HepG2 (cell line): ENCODE results near the gene PACS1. TPM values are rescaled to one million over a fixed set of nuclear protein-coding genes. Genes with fewer than 3 reads are reported as not detected.

Experiments
- ATAC-seq: fragments of 200-7000 bp; cut with Tn5 transposase; 3 replicates; pipeline ENCODE4 v1.9.1; 2020; ENCODE audit warnings: mild to moderate bottlenecking, moderate library complexity
- BruUV-seq: library from RNA; stranded (reverse); fragments of 400-500 nt; replicated peaks from 2 replicates; lab custom pipeline; 2021; lab: Mats Ljungman, UMichigan
- CTCF ChIA-PET: fragments of 300-600 bp; formaldehyde crosslinking; extraction: SDS; loops from one replicate; lab custom pipeline; 2021; ENCODE audit warnings: low total read pairs, inconsistent platforms, low intra/inter-chr PET ratio; lab: Yijun Ruan, JAX
- POLR2A ChIA-PET: fragments of 350-600 bp; sonication (Branson Sonifier 250); formaldehyde crosslinking; loops from one replicate; lab custom pipeline; 2020; ENCODE audit warnings: antibody characterized with exemption, inconsistent platforms; lab: Yijun Ruan, JAX
- DNase-seq: peaks from one replicate; pipeline ENCODE4 v3.0.0-alpha.2; 2015; ENCODE audit warnings: low spot score
- FAIRE-seq: peaks from 3 replicates; lab custom pipeline; 2011; peaks lifted over from hg19 to GRCh38; lab: Jason Lieb, UNC
- H2AFZ ChIP-seq: one replicate; pipeline ENCODE4 v1.6.1; 2011; ENCODE audit warnings: low read length, inconsistent platforms
- H3K27ac ChIP-seq: fragments of 300-600 bp; 3 replicates; pipeline ENCODE4 v1.8.0; 2011; ENCODE audit warnings: mixed run types, mild to moderate bottlenecking, mixed read lengths, low read length, inconsistent platforms; ENCODE audit not compliant: insufficient read depth; ENCODE audit errors: extremely low read length
- H3K27me3 ChIP-seq, 2 experiments: fragments of 200-600 bp in 1 of 2; 2 replicates in 1 of 2; 3 replicates in 1 of 2; pipeline versions ENCODE4 v1.6.0 to v1.8.0; 2011; ENCODE audit warnings: low read length in 2 of 2, mild to moderate bottlenecking in 2 of 2, moderate library complexity in 2 of 2, inconsistent platforms in 1 of 2; ENCODE audit not compliant: insufficient read depth in 2 of 2, control insufficient read depth in 1 of 2
- H3K36me3 ChIP-seq, 2 experiments: fragments of 200-600 bp in 1 of 2; replicated peaks in 1 of 2; 2 replicates in 1 of 2; 3 replicates in 1 of 2; pipeline versions ENCODE4 v1.5.1 to v1.8.0; 2011; ENCODE audit warnings: low read length in 2 of 2, inconsistent platforms in 1 of 2; ENCODE audit not compliant: insufficient read depth in 2 of 2, control insufficient read depth in 1 of 2
- H3K4me1 ChIP-seq: 2 replicates; pipeline ENCODE4 v1.5.1; 2012; ENCODE audit warnings: low read length, inconsistent platforms; ENCODE audit not compliant: insufficient read depth
- H3K4me2 ChIP-seq: 2 replicates; pipeline ENCODE4 v1.6.0; 2011; ENCODE audit warnings: low read depth, low read length, inconsistent platforms
- H3K4me3 ChIP-seq, 3 experiments: fragments of 200-600 bp in 1 of 3; sonication (generic), shearing (Covaris generic) in 1 of 3; replicated peaks in 1 of 3; 2 replicates each; pipeline ENCODE4 v1.5.1; 2011 to 2016; ENCODE audit warnings: low read length in 3 of 3, inconsistent platforms in 2 of 3, low read depth in 2 of 3, mild to moderate bottlenecking in 2 of 3, control low read depth in 1 of 3, mixed read lengths in 1 of 3; ENCODE audit not compliant: insufficient read depth in 1 of 3
- H3K79me2 ChIP-seq: one replicate; pipeline ENCODE4 v1.6.1; 2011; ENCODE audit warnings: low read length, inconsistent platforms; ENCODE audit not compliant: insufficient read depth
- H3K9ac ChIP-seq: 2 replicates; pipeline ENCODE4 v1.6.0; 2011; ENCODE audit warnings: mild to moderate bottlenecking, low read depth, low read length, inconsistent platforms; ENCODE audit not compliant: insufficient read depth
- H3K9me3 ChIP-seq: 2 replicates; pipeline ENCODE4 v1.5.1; 2012; ENCODE audit warnings: mild to moderate bottlenecking, low read length
- H4K20me1 ChIP-seq: 2 replicates; pipeline ENCODE4 v1.6.0; 2011; ENCODE audit warnings: inconsistent platforms, mild to moderate bottlenecking, low read length, moderate library complexity; ENCODE audit not compliant: insufficient read depth
- ATF7-NPFF ChIP-seq: sonication (generic); formaldehyde crosslinking; IDR thresholded peaks from 2 replicates; pipeline ENCODE4 v1.8.1; 2023; ENCODE audit warnings: mild to moderate bottlenecking, low read depth, missing genetic modification reagents, moderate library complexity
- CCDC6 ChIP-seq: sonication (generic); formaldehyde crosslinking; IDR thresholded peaks from 2 replicates; pipeline ENCODE4 v1.8.1; 2022; ENCODE audit warnings: mild to moderate bottlenecking, missing genetic modification reagents, moderate library complexity
- CREB1 ChIP-seq, 2 experiments: fragments of 450-650 bp in 1 of 2; IDR thresholded peaks; 2 replicates each; pipeline ENCODE4 v1.6.1; 2016 to 2017; ENCODE audit warnings: control low read depth in 1 of 2, mild to moderate bottlenecking in 1 of 2, missing compliant biosample characterization in 1 of 2, missing genetic modification characterization in 1 of 2
- HDAC1 ChIP-seq: sonication (generic); formaldehyde crosslinking; IDR thresholded peaks from 2 replicates; pipeline ENCODE4 v1.5.1; 2020; ENCODE audit warnings: mild to moderate bottlenecking, missing genetic modification reagents
- IRF2 ChIP-seq: IDR thresholded peaks from 2 replicates; pipeline ENCODE4 v1.6.1; 2018; ENCODE audit warnings: missing genetic modification reagents, missing compliant biosample characterization
- NR2C2 ChIP-seq: sonication (generic); formaldehyde crosslinking; IDR thresholded peaks from 2 replicates; pipeline ENCODE4 v1.4.0; 2020; ENCODE audit warnings: missing genetic modification reagents, mild to moderate bottlenecking, moderate library complexity, borderline replicate concordance
- POGK ChIP-seq: sonication (generic); formaldehyde crosslinking; conservative IDR thresholded peaks from 2 replicates; pipeline ENCODE4 v1.8.0; 2022; ENCODE audit warnings: mild to moderate bottlenecking, moderate library complexity, missing genetic modification reagents
- RBFOX2 ChIP-seq: fragments of 200-400 bp; formaldehyde crosslinking; IDR thresholded peaks from 2 replicates; pipeline ENCODE4 v1.6.1; 2017; ENCODE audit warnings: low read depth, mild to moderate bottlenecking, low read length
- SMARCE1 ChIP-seq: fragments of 450-650 bp; IDR thresholded peaks from 2 replicates; pipeline ENCODE4 v1.6.1; 2017; ENCODE audit warnings: borderline replicate concordance
- SP140L ChIP-seq: sonication (generic); formaldehyde crosslinking; IDR thresholded peaks from 2 replicates; pipeline ENCODE4 v1.4.0; 2020; ENCODE audit warnings: missing genetic modification reagents, borderline replicate concordance
- ZNF562 ChIP-seq: sonication (generic); formaldehyde crosslinking; IDR thresholded peaks from 2 replicates; pipeline ENCODE4 v1.8.0; 2022; ENCODE audit warnings: missing genetic modification reagents, borderline replicate concordance
- WGBS: methylation state at CpG from one replicate; pipeline ENCODE4 v1.1.6; 2017; ENCODE audit warnings: low lambda C conversion rate; 5-methylcytosine and 5-hydroxymethylcytosine counted together
- in situ Hi-C: cut with HindIII; loops from 2 replicates; pipeline ENCODE4 v1.10.0; 2017; ENCODE audit warnings: low pct_unique_long_range_greater_than_20kb; ENCODE audit not compliant: extremely low pct_ligation_motif_present
- intact Hi-C: fragments of 100-400 bp; cut with micrococcal nuclease; formaldehyde crosslinking; loops from one replicate; pipeline ENCODE4 v1.10.0; 2022; ENCODE audit not compliant: unreplicated experiment
- polyA plus RNA-seq, 8 experiments: library from polyadenylated mRNA; depleted of rRNA in 3 of 8; stranded (reverse) in 7 of 8; unstranded in 1 of 8; fragments of >200 nt; fragmentation: Illumina TruSeq in 4 of 8; extraction: Trizol in 4 of 8; gene quantifications; 2 replicates each; pipeline versions ENCODE4 v1.2.1 to v1.2.3, GENCODE V29; 2011 to 2016; ENCODE audit warnings: low read depth in 4 of 8, missing spikeins in 1 of 8, mixed read lengths in 1 of 8; ENCODE audit not compliant: insufficient read depth in 1 of 8
- total RNA-seq, 5 experiments: library from RNA; depleted of rRNA; stranded (reverse); fragments of >200 nt; fragmentation: Illumina TruSeq; extraction: Trizol; gene quantifications; 2 replicates each; pipeline ENCODE4 v1.2.3, GENCODE V29; 2016; ENCODE audit warnings: low read depth in 1 of 5
- TF ChIP-seq, protein P1 (sequence below): sonication (generic); formaldehyde crosslinking; IDR thresholded peaks from 2 replicates; pipeline ENCODE4 v1.5.1; 2020; ENCODE audit warnings: missing genetic modification reagents, mild to moderate bottlenecking, borderline replicate concordance

The PACS1 gene
- total and polyA plus RNA-seq, 2 of the 13 experiments (the other 11 are each of a cell fraction or from before 2014, with no cell fraction given) = 7.6 to 8.6 TPM

GRCh38 chr11:66272596-66272995 lies 202.5 kb downstream of the PACS1 start (continued):
- TF ChIP-seq CREB1 (IDR thresholded peaks at IDR 0.05) = no peak
- TF ChIP-seq CREB1 (CRISPR knock-in tag; IDR thresholded peaks at IDR 0.05) = no peak
- TF ChIP-seq, all 625 proteins: peak for 0

DNA sequence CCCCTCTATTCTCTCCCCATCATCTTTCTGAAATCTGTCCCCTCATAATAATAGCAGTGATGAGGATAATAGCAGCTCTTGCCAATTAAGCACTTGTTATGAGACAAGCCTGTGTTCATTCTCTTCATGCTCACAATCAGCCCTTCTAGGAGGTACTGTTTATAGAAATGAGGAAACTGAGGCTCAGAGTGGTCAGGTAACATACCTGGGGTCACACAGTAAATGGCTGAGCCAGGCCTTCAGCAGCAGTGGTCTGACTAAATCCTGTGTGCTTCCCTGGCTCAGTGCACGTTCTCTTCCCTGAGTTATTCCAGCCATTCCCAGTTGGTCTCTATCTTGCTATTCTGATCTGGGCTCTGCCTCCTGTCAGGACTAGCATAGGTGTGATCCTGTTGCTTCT lies 204.1 kb downstream of the PACS1 start:
- peaks cover 18% of the 10 kb centered on the region for H3K79me2 ChIP-seq
- FAIRE-seq (no peak), ATAC-seq (no peak), DNase-seq (no peak)
- H3K4me1 ChIP-seq = peaks cover 25% of the 10 kb centered on the region
- no TSS peak for BruUV-seq
- no peak overlapping the region for H2AFZ ChIP-seq
- intact Hi-C loops = no loop called here
- H4K20me1 ChIP-seq = peaks cover 9% of the 10 kb centered on the region
- H3K27me3 ChIP-seq = peaks cover 3 to 5% of the 10 kb centered on the region in 2 experiments; a peak in 2 of 5 replicates
- H3K27ac ChIP-seq = no peak overlapping the region
- WGBS = 92% methylated on average over 1 of the region's 1 CpG
- peaks cover 25 to 38% of the 10 kb centered on the region in 2 experiments for H3K36me3 ChIP-seq
- TF ChIP-seq SP140L (CRISPR knock-in tag) (no peak), RBFOX2 (0 out of 2 replicates have a peak, but pooled peaks have one; percentile 16)
- no peak overlapping the region for H3K4me2 ChIP-seq
- CTCF ChIA-PET = no interaction called here
- in situ Hi-C loops = no loop called here
- H3K9ac ChIP-seq = no peak overlapping the region
- H3K9me3 ChIP-seq = no peaks in the 10 kb centered on the region
- H3K4me3 ChIP-seq = no peak overlapping the region
- POLR2A ChIA-PET = no interaction called here

- Histone ChIP-seq H3K9me3 (no peaks in the 10 kb centered on the region), H2AFZ (no peak overlapping the region), H3K27ac (no peak overlapping the region), H3K27me3 (peaks cover 3 to 9% of the 10 kb centered on the region in 2 experiments; a peak in 3 of 5 replicates), H4K20me1 (0 out of 2 replicates have a peak, but pooled peaks cover 2% of the 10 kb centered on the region), H3K79me2 (peaks cover 7% of the 10 kb centered on the region), H3K4me2 (no peak overlapping the region), H3K9ac (no peak overlapping the region), H3K4me3 (no peak overlapping the region), H3K36me3 (peaks cover 25 to 38% of the 10 kb centered on the region in 2 experiments), H3K4me1 (peaks cover 25% of the 10 kb centered on the region)
- ATAC-seq (no peak), DNase-seq (no peak), FAIRE-seq (no peak)
- intact Hi-C loops = no loop called here
- no TSS peak for BruUV-seq
- CTCF ChIA-PET = no interaction called here
- POLR2A ChIA-PET = no interaction called here
- in situ Hi-C loops = no loop called here
- WGBS = 100% methylated on average over 7 of the region's 8 CpGs
- TF ChIP-seq, protein P1, sequence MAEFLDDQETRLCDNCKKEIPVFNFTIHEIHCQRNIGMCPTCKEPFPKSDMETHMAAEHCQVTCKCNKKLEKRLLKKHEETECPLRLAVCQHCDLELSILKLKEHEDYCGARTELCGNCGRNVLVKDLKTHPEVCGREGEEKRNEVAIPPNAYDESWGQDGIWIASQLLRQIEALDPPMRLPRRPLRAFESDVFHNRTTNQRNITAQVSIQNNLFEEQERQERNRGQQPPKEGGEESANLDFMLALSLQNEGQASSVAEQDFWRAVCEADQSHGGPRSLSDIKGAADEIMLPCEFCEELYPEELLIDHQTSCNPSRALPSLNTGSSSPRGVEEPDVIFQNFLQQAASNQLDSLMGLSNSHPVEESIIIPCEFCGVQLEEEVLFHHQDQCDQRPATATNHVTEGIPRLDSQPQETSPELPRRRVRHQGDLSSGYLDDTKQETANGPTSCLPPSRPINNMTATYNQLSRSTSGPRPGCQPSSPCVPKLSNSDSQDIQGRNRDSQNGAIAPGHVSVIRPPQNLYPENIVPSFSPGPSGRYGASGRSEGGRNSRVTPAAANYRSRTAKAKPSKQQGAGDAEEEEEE (CRISPR knock-in tag) = no peak
- TF ChIP-seq ATF7-NPFF (CRISPR knock-in tag) (no peak), ZNF562 (CRISPR knock-in tag) (no peak), SMARCE1 (no peak), CCDC6 (no peak), HDAC1 (CRISPR knock-in tag) (no peak), IRF2 (CRISPR knock-in tag) (no peak), POGK (CRISPR knock-in tag) (no peak), NR2C2 (no peak)
These were observed 205.3 kb downstream of the PACS1 start for GRCh38 chr11:66275396-66275795.
